HepG2 (cell line): ENCODE measurements around the gene ANKRD6. TPM values are rescaled to one million over a fixed set of nuclear protein-coding genes. Genes with fewer than 3 reads are reported as not detected.
A peak's percentile ranks its signal among the peaks of the same experiment; 100 is the strongest.

Experiments
- ARNTL ChIP-seq: sonication (generic); formaldehyde crosslinking; IDR thresholded peaks from 2 replicates; pipeline ENCODE4 v1.4.0; 2020; ENCODE audit warnings: mild to moderate bottlenecking, missing genetic modification reagents
- ATAD3A ChIP-seq: sonication (generic); formaldehyde crosslinking; IDR thresholded peaks from 2 replicates; pipeline ENCODE4 v1.4.0; 2020; ENCODE audit warnings: missing genetic modification reagents
- ATF1 ChIP-seq: IDR thresholded peaks from 2 replicates; pipeline ENCODE4 v1.6.1; 2016; ENCODE audit warnings: mild to moderate bottlenecking, control low read depth
- FOXJ3 ChIP-seq: sonication (generic); formaldehyde crosslinking; IDR thresholded peaks from 2 replicates; pipeline ENCODE4 v1.4.0; 2020; ENCODE audit warnings: missing genetic modification reagents, mild to moderate bottlenecking, borderline replicate concordance
- HCFC1 ChIP-seq: fragments of 150-350 bp; IDR thresholded peaks from 2 replicates; pipeline ENCODE4 v1.6.1; 2014; ENCODE audit warnings: low read depth, low read length
- HNRNPUL1 ChIP-seq: fragments of 200-400 bp; formaldehyde crosslinking; IDR thresholded peaks from 2 replicates; pipeline ENCODE4 v1.6.1; 2017; ENCODE audit warnings: low read depth, mild to moderate bottlenecking, low read length, moderate library complexity
- KMT2A ChIP-seq: sonication (generic); formaldehyde crosslinking; IDR thresholded peaks from 2 replicates; pipeline ENCODE4 v1.4.0; 2020; ENCODE audit warnings: missing genetic modification reagents
- MEIS1 ChIP-seq: sonication (generic); formaldehyde crosslinking; IDR thresholded peaks from 2 replicates; pipeline ENCODE4 v1.9.0; 2021; ENCODE audit warnings: mild to moderate bottlenecking, missing genetic modification reagents, moderate library complexity, borderline replicate concordance
- MXD4 ChIP-seq: IDR thresholded peaks from 2 replicates; pipeline ENCODE4 v1.6.1; 2016; ENCODE audit warnings: mild to moderate bottlenecking, missing biosample characterization, missing genetic modification reagents
- NR2F2 ChIP-seq: IDR thresholded peaks from 2 replicates; pipeline ENCODE4 v1.6.1; 2012; ENCODE audit warnings: low read depth, inconsistent platforms, borderline replicate concordance
- PAF1 ChIP-seq: IDR thresholded peaks from 2 replicates; pipeline ENCODE4 v1.6.1; 2016; ENCODE audit warnings: missing genetic modification reagents, missing compliant biosample characterization
- PAWR ChIP-seq: sonication (generic); formaldehyde crosslinking; IDR thresholded peaks from 2 replicates; pipeline ENCODE4 v1.4.0; 2020; ENCODE audit warnings: missing genetic modification reagents, mild to moderate bottlenecking, borderline replicate concordance
- PHF20 ChIP-seq: sonication (generic); formaldehyde crosslinking; IDR thresholded peaks from 2 replicates; pipeline ENCODE4 v1.5.0; 2020; ENCODE audit warnings: mild to moderate bottlenecking, missing genetic modification reagents
- REXO4 ChIP-seq: sonication (generic); formaldehyde crosslinking; IDR thresholded peaks from 2 replicates; pipeline ENCODE4 v1.8.0; 2022; ENCODE audit warnings: missing genetic modification reagents, mild to moderate bottlenecking, borderline replicate concordance
- SKI ChIP-seq: fragments of 450-650 bp; IDR thresholded peaks from one replicate; pipeline ENCODE4 v1.6.1; 2018; ENCODE audit warnings: mild to moderate bottlenecking; ENCODE audit not compliant: partially characterized antibody
- SKIL ChIP-seq: sonication (generic); formaldehyde crosslinking; IDR thresholded peaks from 2 replicates; pipeline ENCODE4 v1.8.0; 2022; ENCODE audit warnings: missing genetic modification reagents, mild to moderate bottlenecking, moderate library complexity, borderline replicate concordance
- SOX13 ChIP-seq, 3 experiments: fragments of 450-650 bp in 1 of 3; sonication (generic) in 1 of 3; formaldehyde crosslinking in 1 of 3; IDR thresholded peaks in 2 of 3; conservative IDR thresholded peaks in 1 of 3; 2 replicates each; pipeline versions ENCODE4 v1.5.0 to v1.6.1; 2016 to 2020; ENCODE audit warnings: antibody characterized with exemption in 1 of 3, mild to moderate bottlenecking in 1 of 3, missing compliant biosample characterization in 1 of 3, missing genetic modification reagents in 1 of 3, moderate library complexity in 1 of 3
- XRCC5 ChIP-seq: fragments of 200-400 bp; formaldehyde crosslinking; optimal IDR thresholded peaks from 2 replicates; pipeline ENCODE3; 2017; ENCODE audit warnings: mild to moderate bottlenecking, low read length
- ZFP37 ChIP-seq: sonication (generic); formaldehyde crosslinking; IDR thresholded peaks from 2 replicates; pipeline ENCODE4 v1.4.0; 2020; ENCODE audit warnings: missing genetic modification reagents, borderline replicate concordance
- ZIK1 ChIP-seq: sonication (generic); formaldehyde crosslinking; IDR thresholded peaks from 2 replicates; pipeline ENCODE4 v1.5.0; 2020; ENCODE audit warnings: mild to moderate bottlenecking, low read depth, missing genetic modification reagents, borderline replicate concordance
- ZMYM2 ChIP-seq: sonication (generic); formaldehyde crosslinking; IDR thresholded peaks from 2 replicates; pipeline ENCODE4 v1.8.0; 2022; ENCODE audit warnings: mild to moderate bottlenecking, missing genetic modification reagents
- ZNF232 ChIP-seq: sonication (generic); formaldehyde crosslinking; IDR thresholded peaks from 2 replicates; pipeline ENCODE4 v1.4.0; 2020; ENCODE audit warnings: missing genetic modification reagents, borderline replicate concordance
- ZNF329 ChIP-seq: sonication (generic); formaldehyde crosslinking; IDR thresholded peaks from 2 replicates; pipeline ENCODE4 v1.9.0; 2021; ENCODE audit warnings: low read depth, mild to moderate bottlenecking, missing genetic modification reagents
- ZNF557 ChIP-seq: sonication (generic); formaldehyde crosslinking; IDR thresholded peaks from 2 replicates; pipeline ENCODE4 v1.4.0; 2020; ENCODE audit warnings: missing genetic modification reagents
- ZNF567 ChIP-seq: sonication (generic); formaldehyde crosslinking; IDR thresholded peaks from 2 replicates; pipeline ENCODE4 v1.8.1; 2023; ENCODE audit warnings: mild to moderate bottlenecking, missing genetic modification reagents, borderline replicate concordance
- polyA plus RNA-seq, 8 experiments: library from polyadenylated mRNA; depleted of rRNA in 3 of 8; stranded (reverse) in 7 of 8; unstranded in 1 of 8; fragments of >200 nt; fragmentation: Illumina TruSeq in 4 of 8; extraction: Trizol in 4 of 8; gene quantifications; 2 replicates each; pipeline versions ENCODE4 v1.2.1 to v1.2.3, GENCODE V29; 2011 to 2016; ENCODE audit warnings: low read depth in 4 of 8, missing spikeins in 1 of 8, mixed read lengths in 1 of 8; ENCODE audit not compliant: insufficient read depth in 1 of 8
- total RNA-seq, 5 experiments: library from RNA; depleted of rRNA; stranded (reverse); fragments of >200 nt; fragmentation: Illumina TruSeq; extraction: Trizol; gene quantifications; 2 replicates each; pipeline ENCODE4 v1.2.3, GENCODE V29; 2016; ENCODE audit warnings: low read depth in 1 of 5

Gene ANKRD6
- total and polyA plus RNA-seq, 2 of the 13 experiments (the other 11 are each of a cell fraction or from before 2014, with no cell fraction given) = 0.18 to 0.36 TPM

GRCh38 chr6:89638320-89639195 lies 205.6 kb downstream of the ANKRD6 start, which contains the start of gene LYRM2 (continued):
- TF ChIP-seq PAWR (CRISPR knock-in tag) (no peak), KMT2A (CRISPR knock-in tag) (peak; percentile 83), ZIK1 (CRISPR knock-in tag) (no peak), ZNF329 (CRISPR knock-in tag) (no peak; the same call in 1 of the 2 replicates), FOXJ3 (CRISPR knock-in tag) (no peak), PHF20 (CRISPR knock-in tag) (peak; percentile 90), ATF1 (CRISPR knock-in tag) (peak; percentile 23; the same call in 1 of the 2 replicates), ZNF557 (0 out of 2 replicates have a peak, but pooled peaks have one; percentile 59), SOX13 (IDR thresholded peaks at IDR 0.05) (no peak), SOX13 (CRISPR knock-in tag; conservative IDR thresholded peaks at IDR 0.05 in 1 of 2, IDR thresholded peaks at IDR 0.05 in 1 of 2) (0 out of 4 replicates have a peak, but pooled peaks of 1 of the 2 experiments have one; percentile 42), XRCC5 (peak; percentile 25), ZMYM2 (CRISPR knock-in tag) (no peak), SKIL (CRISPR knock-in tag) (0 out of 2 replicates have a peak, but pooled peaks have one; percentile 15), HCFC1 (no peak), ARNTL (no peak), MEIS1 (CRISPR knock-in tag) (no peak), REXO4 (CRISPR knock-in tag) (no peak), HNRNPUL1 (no peak), ZNF567 (0 out of 2 replicates have a peak, but pooled peaks have one; percentile 54), ATAD3A (no peak), PAF1 (CRISPR knock-in tag) (no peak), NR2F2 (no peak), ZNF232 (CRISPR knock-in tag) (peak; percentile 74; the same call in 1 of the 2 replicates), SKI (no peak), ZFP37 (CRISPR knock-in tag) (0 out of 2 replicates have a peak, but pooled peaks have one; percentile 62), MXD4 (CRISPR knock-in tag) (peak; percentile 64)
